ENCODE results near the gene WNT7A. TPM values are rescaled to one million over a fixed set of nuclear protein-coding genes. Genes with fewer than 3 reads are reported as not detected.

WNT7A gene
- total RNA-seq, 3 donors from 2014 or later: not detected

DNA sequence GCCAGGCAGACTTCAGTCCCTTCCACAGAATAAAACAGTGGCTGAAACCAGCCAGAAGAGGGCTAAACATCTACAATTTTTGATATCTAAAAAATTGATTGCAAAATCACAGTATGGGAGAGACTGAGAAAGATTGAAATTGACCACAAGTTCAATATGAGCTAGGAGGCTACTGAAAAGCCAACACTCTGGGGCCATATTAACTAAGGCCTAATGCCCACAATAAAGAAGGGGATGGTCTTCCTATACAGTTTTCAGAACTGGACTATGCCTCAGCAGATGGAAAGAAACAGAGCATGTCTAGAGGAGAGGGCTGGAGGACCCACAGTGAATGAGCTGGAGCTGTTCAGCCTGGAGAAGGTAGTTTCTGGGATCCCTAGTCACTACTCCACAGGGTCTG lies 53.2 kb downstream of the WNT7A start:
- intact Hi-C loops (cut with DNase I; ENCODE audit: low total_unique reads): no loop called here
- peaks cover 0 to 9% of the 10 kb centered on the region in 2 donors for H3K9me3 ChIP-seq
- DNase-seq (ENCODE audit: low spot score in 2 of 2): no peak
- no peaks in the 10 kb centered on the region for H3K4me1 ChIP-seq
- no peaks in the 10 kb centered on the region for H3K27me3 ChIP-seq
- TF ChIP-seq POLR2AphosphoS5 (IDR thresholded peaks at IDR 0.05) (no peak), POLR2A (IDR thresholded peaks at IDR 0.05) (no peak)
- TF ChIP-seq, protein P1, sequence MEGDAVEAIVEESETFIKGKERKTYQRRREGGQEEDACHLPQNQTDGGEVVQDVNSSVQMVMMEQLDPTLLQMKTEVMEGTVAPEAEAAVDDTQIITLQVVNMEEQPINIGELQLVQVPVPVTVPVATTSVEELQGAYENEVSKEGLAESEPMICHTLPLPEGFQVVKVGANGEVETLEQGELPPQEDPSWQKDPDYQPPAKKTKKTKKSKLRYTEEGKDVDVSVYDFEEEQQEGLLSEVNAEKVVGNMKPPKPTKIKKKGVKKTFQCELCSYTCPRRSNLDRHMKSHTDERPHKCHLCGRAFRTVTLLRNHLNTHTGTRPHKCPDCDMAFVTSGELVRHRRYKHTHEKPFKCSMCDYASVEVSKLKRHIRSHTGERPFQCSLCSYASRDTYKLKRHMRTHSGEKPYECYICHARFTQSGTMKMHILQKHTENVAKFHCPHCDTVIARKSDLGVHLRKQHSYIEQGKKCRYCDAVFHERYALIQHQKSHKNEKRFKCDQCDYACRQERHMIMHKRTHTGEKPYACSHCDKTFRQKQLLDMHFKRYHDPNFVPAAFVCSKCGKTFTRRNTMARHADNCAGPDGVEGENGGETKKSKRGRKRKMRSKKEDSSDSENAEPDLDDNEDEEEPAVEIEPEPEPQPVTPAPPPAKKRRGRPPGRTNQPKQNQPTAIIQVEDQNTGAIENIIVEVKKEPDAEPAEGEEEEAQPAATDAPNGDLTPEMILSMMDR (IDR thresholded peaks at IDR 0.05): no peak
- no peak overlapping the region for H3K27ac ChIP-seq
- H3K4me3 ChIP-seq: no peak overlapping the region
- H3K36me3 ChIP-seq: no peaks in the 10 kb centered on the region

DNA sequence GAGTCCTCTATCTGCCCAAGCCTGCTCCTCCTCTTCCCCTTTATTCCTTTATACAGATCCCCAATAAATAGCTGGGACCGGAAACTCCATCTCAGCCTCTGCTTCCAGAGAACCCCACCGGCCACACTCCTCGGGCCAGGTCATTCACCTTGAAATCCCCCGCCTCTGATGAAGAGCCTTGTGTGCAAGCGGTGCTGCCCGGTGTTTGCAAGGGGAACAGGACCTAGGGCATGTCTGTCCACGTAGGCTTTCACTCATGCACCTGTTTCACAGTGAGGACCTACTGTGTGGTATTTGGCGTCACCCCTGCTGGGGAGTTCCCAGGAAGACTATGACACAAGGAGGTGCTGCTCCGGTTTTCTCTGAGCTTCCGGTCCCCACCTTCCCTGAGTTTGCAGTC lies 54.0 kb downstream of the WNT7A start:
- Histone ChIP-seq H3K4me1 (no peaks in the 10 kb centered on the region), H3K36me3 (no peaks in the 10 kb centered on the region), H3K27me3 (no peaks in the 10 kb centered on the region), H3K9me3 (peaks cover 0 to 11% of the 10 kb centered on the region in 2 donors), H3K27ac (no peak overlapping the region), H3K4me3 (no peak overlapping the region)
- intact Hi-C loops (cut with DNase I; ENCODE audit: low total_unique reads): no loop called here
- TF ChIP-seq POLR2AphosphoS5 (IDR thresholded peaks at IDR 0.05) (no peak), POLR2A (IDR thresholded peaks at IDR 0.05) (no peak)
- no peak for DNase-seq (ENCODE audit: low spot score in 2 of 2)

DNA sequence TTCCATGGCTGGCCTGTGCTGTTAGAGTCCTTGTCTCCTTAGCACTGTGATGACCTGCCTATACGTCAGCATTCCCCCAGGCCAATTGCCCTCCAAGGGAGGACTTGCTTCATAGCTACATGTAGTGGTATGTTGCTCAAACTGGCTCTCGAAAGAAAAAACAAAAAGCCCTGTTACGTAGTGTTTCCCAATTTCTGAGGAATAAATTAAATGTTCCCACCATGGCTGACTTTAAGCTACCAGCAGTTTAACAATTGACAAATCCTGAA lies 54.6 kb downstream of the WNT7A start:
- no peak for TF ChIP-seq POLR2AphosphoS5 (IDR thresholded peaks at IDR 0.05)
- TF ChIP-seq, protein P1 (IDR thresholded peaks at IDR 0.05): no peak
- TF ChIP-seq POLR2A (IDR thresholded peaks at IDR 0.05): no peak
- intact Hi-C loops (cut with DNase I; ENCODE audit: low total_unique reads): no loop called here
- DNase-seq (ENCODE audit: low spot score in 2 of 2): no peak
- H3K27ac ChIP-seq: no peak overlapping the region
- H3K9me3 ChIP-seq: peaks cover 0 to 11% of the 10 kb centered on the region in 2 donors
- H3K27me3 ChIP-seq: no peaks in the 10 kb centered on the region
- H3K4me3 ChIP-seq: no peak overlapping the region
- no peaks in the 10 kb centered on the region for H3K4me1 ChIP-seq
- H3K36me3 ChIP-seq: no peaks in the 10 kb centered on the region

DNA sequence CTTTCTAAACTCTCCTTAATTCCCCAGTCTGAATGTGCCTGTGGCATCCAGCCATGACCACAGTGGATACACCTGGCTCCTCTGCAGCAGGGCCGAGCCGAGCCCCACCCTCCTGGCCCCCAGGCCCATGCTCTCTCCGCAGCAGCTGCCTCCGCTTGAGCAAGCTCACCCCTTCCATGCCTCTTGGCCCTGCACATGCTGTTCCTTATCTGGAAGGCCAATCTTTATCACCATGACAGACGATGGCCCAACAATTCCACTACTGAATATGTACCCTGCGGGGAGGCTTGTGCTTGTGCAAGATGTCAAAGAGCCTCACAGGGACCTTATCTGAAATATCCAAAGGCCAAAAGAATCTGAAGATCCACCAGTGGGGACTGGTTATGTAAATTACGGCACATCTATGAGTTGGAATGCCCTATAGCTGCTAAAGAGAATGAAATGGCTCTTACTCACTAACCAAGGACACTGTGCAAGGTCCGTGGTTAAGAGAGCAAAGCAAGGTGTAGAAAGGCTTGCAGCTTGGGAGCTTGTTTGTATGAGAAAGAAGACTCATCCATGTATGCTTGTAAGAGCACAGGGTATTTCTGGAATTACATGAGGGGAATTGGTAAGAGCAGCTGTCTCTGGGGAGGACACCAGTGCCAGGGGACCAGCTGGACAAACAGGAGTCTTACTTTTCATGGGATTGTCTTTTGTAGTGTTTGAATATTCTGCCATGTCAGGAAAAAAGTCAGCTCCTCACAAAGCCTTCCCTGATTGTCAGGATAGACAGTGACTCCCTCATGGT lies 55.2 kb downstream of the WNT7A start:
- no peak for DNase-seq (ENCODE audit: low spot score in 2 of 2)

DNA sequence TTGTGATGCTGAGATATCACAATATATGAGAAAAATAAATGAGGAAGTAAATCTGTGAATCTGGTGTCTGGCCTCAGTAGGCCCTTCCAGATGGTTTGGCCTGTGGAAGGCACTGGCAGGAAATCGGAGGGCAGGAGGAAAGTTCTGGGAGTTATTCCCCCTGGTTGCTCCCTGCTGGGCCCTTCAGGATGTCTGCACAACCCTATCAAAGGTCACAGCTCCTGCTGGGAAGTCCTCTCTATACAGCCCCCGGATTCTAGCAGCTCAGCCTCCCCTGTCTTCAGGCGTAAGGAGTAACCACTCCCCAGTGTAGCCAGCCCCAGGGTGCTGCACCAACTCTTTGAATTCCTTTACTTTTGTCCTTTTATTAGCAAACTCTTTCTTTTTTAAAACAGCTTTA lies 56.2 kb downstream of the WNT7A start:
- Histone ChIP-seq H3K9me3 (peaks cover 4 to 7% of the 10 kb centered on the region in 2 donors), H3K4me1 (no peaks in the 10 kb centered on the region), H3K27me3 (no peaks in the 10 kb centered on the region), H3K36me3 (no peaks in the 10 kb centered on the region), H3K27ac (no peak overlapping the region), H3K4me3 (no peak overlapping the region)
- TF ChIP-seq POLR2A (IDR thresholded peaks at IDR 0.05) (no peak), POLR2AphosphoS5 (IDR thresholded peaks at IDR 0.05) (no peak)
- TF ChIP-seq, protein P1 (IDR thresholded peaks at IDR 0.05): no peak
- intact Hi-C loops (cut with DNase I; ENCODE audit: low total_unique reads): no loop called here
- DNase-seq (ENCODE audit: low spot score in 2 of 2): no peak

More for the DNA sequence above, 55.2 kb downstream of the WNT7A start:
- Histone ChIP-seq H3K27me3 (no peaks in the 10 kb centered on the region), H3K36me3 (no peaks in the 10 kb centered on the region), H3K27ac (no peak overlapping the region), H3K9me3 (peaks cover 0 to 11% of the 10 kb centered on the region in 2 donors), H3K4me1 (no peaks in the 10 kb centered on the region), H3K4me3 (no peak overlapping the region)
- intact Hi-C loops (cut with DNase I; ENCODE audit: low total_unique reads): no loop called here
- TF ChIP-seq, protein P1 (IDR thresholded peaks at IDR 0.05): no peak
- TF ChIP-seq POLR2A (IDR thresholded peaks at IDR 0.05): no peak
- no peak for TF ChIP-seq POLR2AphosphoS5 (IDR thresholded peaks at IDR 0.05)

All from breast epithelium (tissue), 4 donors.